ENCODE data around the gene SMKR1. TPM values are rescaled to one million over a fixed set of nuclear protein-coding genes. Genes with fewer than 3 reads are reported as not detected.

SMKR1 gene
- total RNA-seq, 1 donor from 2014 or later, result 1.5 TPM

- no peak for DNase-seq (ENCODE audit: extremely low spot score, unreplicated experiment)
- Mint-ChIP-seq H3K27me3 (peaks cover 11% of the 10 kb centered on the region), H3K36me3 (no peaks in the 10 kb centered on the region), H3K4me3 (no peak overlapping the region), H3K27ac (no peak overlapping the region), H3K9me3 (no peaks in the 10 kb centered on the region), H3K4me1 (ENCODE audit: unreplicated experiment) (peaks cover 4% of the 10 kb centered on the region)
- TF ChIP-seq, protein P1, sequence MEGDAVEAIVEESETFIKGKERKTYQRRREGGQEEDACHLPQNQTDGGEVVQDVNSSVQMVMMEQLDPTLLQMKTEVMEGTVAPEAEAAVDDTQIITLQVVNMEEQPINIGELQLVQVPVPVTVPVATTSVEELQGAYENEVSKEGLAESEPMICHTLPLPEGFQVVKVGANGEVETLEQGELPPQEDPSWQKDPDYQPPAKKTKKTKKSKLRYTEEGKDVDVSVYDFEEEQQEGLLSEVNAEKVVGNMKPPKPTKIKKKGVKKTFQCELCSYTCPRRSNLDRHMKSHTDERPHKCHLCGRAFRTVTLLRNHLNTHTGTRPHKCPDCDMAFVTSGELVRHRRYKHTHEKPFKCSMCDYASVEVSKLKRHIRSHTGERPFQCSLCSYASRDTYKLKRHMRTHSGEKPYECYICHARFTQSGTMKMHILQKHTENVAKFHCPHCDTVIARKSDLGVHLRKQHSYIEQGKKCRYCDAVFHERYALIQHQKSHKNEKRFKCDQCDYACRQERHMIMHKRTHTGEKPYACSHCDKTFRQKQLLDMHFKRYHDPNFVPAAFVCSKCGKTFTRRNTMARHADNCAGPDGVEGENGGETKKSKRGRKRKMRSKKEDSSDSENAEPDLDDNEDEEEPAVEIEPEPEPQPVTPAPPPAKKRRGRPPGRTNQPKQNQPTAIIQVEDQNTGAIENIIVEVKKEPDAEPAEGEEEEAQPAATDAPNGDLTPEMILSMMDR (conservative IDR thresholded peaks at IDR 0.05), result no peak
These were observed 38.0 kb downstream of the SMKR1 start for GRCh38 chr7:129540340-129540739.

- DNase-seq (ENCODE audit: extremely low spot score, unreplicated experiment), result no peak
- H3K36me3 Mint-ChIP-seq, result no peaks in the 10 kb centered on the region
- H3K9me3 Mint-ChIP-seq, result no peaks in the 10 kb centered on the region
- no peak overlapping the region for H3K4me3 Mint-ChIP-seq
- peaks cover 11% of the 10 kb centered on the region for H3K27me3 Mint-ChIP-seq
- no peak overlapping the region for H3K27ac Mint-ChIP-seq
- TF ChIP-seq, protein P1 (conservative IDR thresholded peaks at IDR 0.05), result no peak
- no peaks in the 10 kb centered on the region for H3K4me1 Mint-ChIP-seq (ENCODE audit: unreplicated experiment)
These were observed 42.4 kb downstream of the SMKR1 start for GRCh38 chr7:129544700-129545099.

DNA sequence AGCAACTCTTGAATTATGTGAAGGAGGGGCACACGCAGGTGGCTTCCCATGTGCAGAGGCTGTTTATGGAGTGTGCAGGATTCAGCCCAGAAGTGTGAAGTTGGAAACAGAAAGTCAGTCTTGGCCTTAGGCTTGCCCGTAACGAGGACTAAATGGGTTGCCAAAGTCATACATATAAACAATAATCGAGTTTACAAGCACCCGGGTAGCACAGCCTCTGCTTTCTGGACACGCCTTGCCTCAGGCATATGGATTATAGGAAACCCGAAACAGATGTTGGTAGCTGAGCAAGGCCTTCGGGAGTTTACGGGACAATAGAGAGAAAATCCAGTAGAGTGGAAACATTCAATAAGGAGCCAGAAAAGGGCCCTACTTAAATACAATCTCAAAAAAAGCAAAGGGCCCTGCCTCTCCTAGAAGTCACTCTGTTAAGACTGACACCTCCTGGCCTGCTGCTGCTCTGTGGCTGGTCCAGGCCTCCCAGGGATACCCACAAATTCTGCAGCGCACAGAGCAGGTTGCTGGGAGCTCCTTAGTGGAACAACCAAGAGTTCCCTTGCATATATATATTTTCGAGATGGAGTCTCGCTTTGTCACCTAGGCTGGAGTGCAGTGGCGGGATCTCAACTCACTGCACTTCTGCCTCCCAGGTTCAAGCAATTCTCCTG lies 48.5 kb downstream of the SMKR1 start:
- no peaks in the 10 kb centered on the region for H3K9me3 Mint-ChIP-seq
- H3K36me3 Mint-ChIP-seq, result no peaks in the 10 kb centered on the region
- TF ChIP-seq, protein P1 (conservative IDR thresholded peaks at IDR 0.05), result no peak
- H3K27ac Mint-ChIP-seq, result no peak overlapping the region
- peaks cover 10% of the 10 kb centered on the region for H3K4me1 Mint-ChIP-seq (ENCODE audit: unreplicated experiment)
- no peak for DNase-seq (ENCODE audit: extremely low spot score, unreplicated experiment)
- no peaks in the 10 kb centered on the region for H3K27me3 Mint-ChIP-seq
- H3K4me3 Mint-ChIP-seq, result no peak overlapping the region

DNA sequence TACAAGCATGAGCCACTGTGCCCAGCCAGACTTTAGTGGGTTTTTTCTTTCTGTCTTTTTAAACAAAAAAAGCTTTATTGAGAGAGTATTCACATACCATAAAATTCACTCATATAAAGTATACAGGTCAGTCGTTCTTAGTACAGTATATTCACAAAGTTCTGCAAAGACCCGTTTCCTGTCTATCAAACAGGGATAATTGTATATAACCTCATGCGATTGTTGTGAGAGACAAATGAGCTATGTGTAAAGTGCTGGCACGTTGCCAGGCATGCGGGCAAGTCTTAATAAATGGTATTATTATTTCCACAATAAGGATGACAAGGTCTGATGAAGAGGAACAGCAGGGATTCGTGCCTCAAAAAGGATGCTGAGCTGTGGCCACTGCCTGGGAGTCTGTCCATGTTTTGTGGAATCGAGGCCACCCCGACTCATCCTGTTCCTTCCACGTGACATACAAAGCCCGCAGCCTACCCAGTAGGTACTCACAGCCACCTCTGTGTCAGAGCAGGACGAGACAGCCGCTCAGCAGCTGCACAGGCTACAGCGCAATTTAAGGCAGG lies 51.6 kb downstream of the SMKR1 start:
- no peak overlapping the region for H3K27ac Mint-ChIP-seq
- no peak for DNase-seq (ENCODE audit: extremely low spot score, unreplicated experiment)
- peaks cover 10% of the 10 kb centered on the region for H3K4me1 Mint-ChIP-seq (ENCODE audit: unreplicated experiment)
- TF ChIP-seq, protein P1 (conservative IDR thresholded peaks at IDR 0.05), result no peak
- H3K27me3 Mint-ChIP-seq, result peaks cover 9% of the 10 kb centered on the region
- H3K9me3 Mint-ChIP-seq, result no peaks in the 10 kb centered on the region
- H3K4me3 Mint-ChIP-seq, result peak overlapping the region; percentile 43
- no peaks in the 10 kb centered on the region for H3K36me3 Mint-ChIP-seq

DNA sequence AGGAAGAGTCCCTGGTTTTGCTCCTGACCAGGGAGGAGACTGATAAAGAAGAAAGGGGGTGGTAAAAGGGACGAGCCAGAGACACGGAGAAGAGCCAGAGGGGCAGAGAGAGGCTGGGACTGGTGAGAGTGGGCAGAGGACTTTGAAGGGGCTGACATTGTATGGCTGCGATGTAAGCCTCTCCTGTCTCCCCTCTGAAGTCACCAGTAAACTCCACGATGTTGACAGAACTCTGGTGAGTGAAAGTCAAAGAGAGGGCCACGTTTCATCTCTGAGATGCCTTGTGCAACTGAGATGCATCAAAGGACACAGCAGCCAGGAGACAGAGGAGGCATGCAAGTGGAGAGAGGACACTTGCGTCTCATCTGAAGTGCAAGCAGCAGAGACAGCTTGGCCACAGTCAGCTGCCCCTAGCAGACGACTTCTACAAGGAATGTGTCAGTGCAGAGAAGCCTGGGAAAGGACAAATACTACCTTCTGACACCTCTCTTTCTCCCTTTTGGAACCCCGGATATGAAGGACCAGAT lies 54.3 kb downstream of the SMKR1 start:
- H3K4me1 Mint-ChIP-seq (ENCODE audit: unreplicated experiment), result peaks cover 8% of the 10 kb centered on the region
- peaks cover 9% of the 10 kb centered on the region for H3K27me3 Mint-ChIP-seq
- TF ChIP-seq, protein P1 (conservative IDR thresholded peaks at IDR 0.05), result no peak
- no peak for DNase-seq (ENCODE audit: extremely low spot score, unreplicated experiment)
- H3K27ac Mint-ChIP-seq, result no peak overlapping the region
- H3K9me3 Mint-ChIP-seq, result no peaks in the 10 kb centered on the region
- H3K36me3 Mint-ChIP-seq, result no peaks in the 10 kb centered on the region
- H3K4me3 Mint-ChIP-seq, result no peak overlapping the region
